Vagina (tissue), 2 donors: Measurements from ENCODE around the gene SURF4. TPM values are rescaled to one million over a fixed set of nuclear protein-coding genes. Genes with fewer than 3 reads are reported as not detected.

Experiments
- DNase-seq, 2 donors: peaks; one replicate each; pipeline ENCODE4 v3.0.0-alpha.2; 2017; ENCODE audit errors: extremely low spot score in 2 of 2
- H3K27ac ChIP-seq: fragments of 200-600 bp; sonication (generic); one replicate; pipeline ENCODE4 v1.5.1; 2019
- H3K27me3 ChIP-seq: fragments of 200-600 bp; sonication (generic); one replicate; pipeline ENCODE4 v1.5.1; 2019
- H3K36me3 ChIP-seq, 2 donors: fragments of 200-600 bp; sonication (generic); one replicate each; pipeline ENCODE4 v1.5.1; 2017 to 2019
- H3K4me1 ChIP-seq: fragments of 200-600 bp; sonication (generic); one replicate; pipeline ENCODE4 v1.5.1; 2019
- H3K4me3 ChIP-seq, 2 donors: fragments of 200-600 bp; sonication (generic); 1 replicate in 1 of 2; 2 replicates in 1 of 2; pipeline ENCODE4 v1.5.1; 2016 to 2019
- H3K9me3 ChIP-seq: fragments of 200-600 bp; sonication (generic); one replicate; pipeline ENCODE4 v1.5.1; 2019
- POLR2A ChIP-seq, 2 donors: fragments of 450-650 bp; IDR thresholded peaks; one replicate each; pipeline ENCODE4 v1.6.1; 2017; ENCODE audit warnings: antibody characterized with exemption in 2 of 2, mild to moderate bottlenecking in 2 of 2, moderate library complexity in 2 of 2
- POLR2AphosphoS5 ChIP-seq, 2 donors: sonication (generic); formaldehyde crosslinking; IDR thresholded peaks; one replicate each; pipeline ENCODE4 v1.9.0; 2017; ENCODE audit warnings: antibody characterized with exemption in 2 of 2, mild to moderate bottlenecking in 2 of 2, low read depth in 1 of 2; ENCODE audit not compliant: insufficient read depth in 1 of 2
- intact Hi-C: fragments of 100-400 bp; cut with DNase I; formaldehyde crosslinking; loops from one replicate; pipeline ENCODE4 v1.15.1; 2023
- total RNA-seq: library from RNA; depleted of rRNA; stranded (reverse); fragments of >200 nt; gene quantifications from one replicate; pipeline ENCODE4 v1.2.3, GENCODE V29; 2016
- TF ChIP-seq, protein P1 (sequence below), 3 experiments: fragments of 450-650 bp in 2 of 3; fragments of 200-600 bp in 1 of 3; sonication (generic) in 1 of 3; IDR thresholded peaks; one replicate each; pipeline ENCODE4 v1.5.1; 2017 to 2019; ENCODE audit warnings: antibody characterized with exemption in 3 of 3, mild to moderate bottlenecking in 2 of 3, moderate library complexity in 2 of 3

Gene SURF4
- total RNA-seq, 1 donor from 2014 or later: 112 TPM

DNA sequence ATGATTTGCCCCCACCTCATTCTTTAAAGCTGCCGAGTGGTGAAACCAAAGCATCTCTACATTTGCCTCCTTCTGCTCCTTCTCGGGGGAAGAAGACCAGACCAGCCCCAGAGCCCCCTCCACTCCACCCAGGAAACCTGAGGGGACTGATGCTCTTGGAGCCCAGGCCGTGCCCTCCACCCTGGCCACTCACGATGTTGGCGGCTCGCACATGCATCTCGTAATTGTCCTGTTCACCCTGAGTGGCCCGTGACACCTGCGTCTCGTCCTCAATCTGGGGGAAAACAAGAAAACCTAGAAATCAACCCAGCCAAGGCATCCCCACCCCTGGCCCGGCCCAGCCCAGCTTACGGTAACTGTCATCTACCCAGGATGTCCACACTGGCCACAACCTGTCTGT is 30.9 kb downstream of the SURF4 start:
- Histone ChIP-seq H3K4me3 (no peak overlapping the region), H3K27ac (no peak overlapping the region), H3K36me3 (peaks cover 0 to 64% of the 10 kb centered on the region in 2 donors), H3K27me3 (no peaks in the 10 kb centered on the region), H3K9me3 (no peaks in the 10 kb centered on the region), H3K4me1 (peaks cover 31% of the 10 kb centered on the region)
- TF ChIP-seq POLR2A (IDR thresholded peaks at IDR 0.05): no peak
- no peak for TF ChIP-seq POLR2AphosphoS5 (IDR thresholded peaks at IDR 0.05; ENCODE audit: insufficient read depth in 1 of 2, low read depth in 1 of 2)
- TF ChIP-seq, protein P1, sequence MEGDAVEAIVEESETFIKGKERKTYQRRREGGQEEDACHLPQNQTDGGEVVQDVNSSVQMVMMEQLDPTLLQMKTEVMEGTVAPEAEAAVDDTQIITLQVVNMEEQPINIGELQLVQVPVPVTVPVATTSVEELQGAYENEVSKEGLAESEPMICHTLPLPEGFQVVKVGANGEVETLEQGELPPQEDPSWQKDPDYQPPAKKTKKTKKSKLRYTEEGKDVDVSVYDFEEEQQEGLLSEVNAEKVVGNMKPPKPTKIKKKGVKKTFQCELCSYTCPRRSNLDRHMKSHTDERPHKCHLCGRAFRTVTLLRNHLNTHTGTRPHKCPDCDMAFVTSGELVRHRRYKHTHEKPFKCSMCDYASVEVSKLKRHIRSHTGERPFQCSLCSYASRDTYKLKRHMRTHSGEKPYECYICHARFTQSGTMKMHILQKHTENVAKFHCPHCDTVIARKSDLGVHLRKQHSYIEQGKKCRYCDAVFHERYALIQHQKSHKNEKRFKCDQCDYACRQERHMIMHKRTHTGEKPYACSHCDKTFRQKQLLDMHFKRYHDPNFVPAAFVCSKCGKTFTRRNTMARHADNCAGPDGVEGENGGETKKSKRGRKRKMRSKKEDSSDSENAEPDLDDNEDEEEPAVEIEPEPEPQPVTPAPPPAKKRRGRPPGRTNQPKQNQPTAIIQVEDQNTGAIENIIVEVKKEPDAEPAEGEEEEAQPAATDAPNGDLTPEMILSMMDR (IDR thresholded peaks at IDR 0.05): no peak
- DNase-seq: no peak
- intact Hi-C loops: no loop called here

DNA sequence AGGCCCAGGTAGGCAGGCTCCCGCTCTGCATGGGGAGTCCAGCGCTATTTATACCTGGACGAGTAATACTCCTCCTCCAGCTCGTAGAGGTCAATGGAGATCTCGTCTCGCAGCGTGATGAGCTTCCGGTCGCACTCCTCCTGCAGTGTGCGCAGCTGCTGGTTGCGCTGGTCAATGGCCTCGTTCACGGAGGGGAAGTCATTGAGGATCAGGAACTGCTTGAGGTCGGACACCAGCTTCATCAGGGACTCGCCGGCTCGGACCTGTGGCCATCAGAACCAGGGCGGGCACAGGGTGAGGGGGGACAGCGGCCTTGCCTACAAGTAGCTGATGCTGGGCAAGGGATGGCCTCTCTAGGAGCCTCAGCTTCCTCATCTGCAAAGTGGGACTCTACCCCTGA is 31.8 kb downstream of the SURF4 start:
- TF ChIP-seq, protein P1 (IDR thresholded peaks at IDR 0.05): no peak
- TF ChIP-seq POLR2A (IDR thresholded peaks at IDR 0.05): no peak
- TF ChIP-seq POLR2AphosphoS5 (IDR thresholded peaks at IDR 0.05; ENCODE audit: insufficient read depth in 1 of 2, low read depth in 1 of 2): no peak
- Histone ChIP-seq H3K27me3 (no peaks in the 10 kb centered on the region), H3K9me3 (no peaks in the 10 kb centered on the region), H3K4me1 (peaks cover 22% of the 10 kb centered on the region), H3K4me3 (no peak overlapping the region), H3K36me3 (peaks cover 0 to 60% of the 10 kb centered on the region in 2 donors), H3K27ac (no peak overlapping the region)
- intact Hi-C loops: no loop called here
- no peak for DNase-seq

DNA sequence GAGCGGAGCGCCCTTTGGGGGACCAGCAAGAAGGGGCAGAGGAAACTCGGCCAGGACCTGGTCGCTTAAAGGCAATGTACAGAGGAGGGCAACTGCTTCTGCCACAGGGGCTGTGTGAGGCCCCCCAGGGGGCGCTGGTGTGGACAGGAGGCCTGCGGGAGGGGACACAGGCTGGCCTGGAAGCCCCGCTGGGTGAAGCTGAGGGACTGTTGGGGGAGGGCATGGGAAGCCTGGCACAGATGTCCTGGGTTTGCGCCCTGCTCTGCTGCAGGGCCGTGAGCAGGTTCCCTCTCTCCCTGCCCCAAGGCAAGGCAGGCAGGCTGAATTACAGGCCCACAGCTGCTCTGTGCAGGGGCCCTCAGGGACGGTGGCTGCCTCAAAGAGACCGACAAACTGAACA is 33.3 kb downstream of the SURF4 start:
- Histone ChIP-seq H3K4me3 (no peak overlapping the region), H3K27me3 (no peaks in the 10 kb centered on the region), H3K4me1 (peaks cover 16% of the 10 kb centered on the region), H3K36me3 (peaks cover 0 to 59% of the 10 kb centered on the region in 2 donors), H3K9me3 (no peaks in the 10 kb centered on the region), H3K27ac (no peak overlapping the region)
- intact Hi-C loops: no loop called here
- TF ChIP-seq, protein P1 (IDR thresholded peaks at IDR 0.05): no peak
- TF ChIP-seq POLR2AphosphoS5 (IDR thresholded peaks at IDR 0.05; ENCODE audit: insufficient read depth in 1 of 2, low read depth in 1 of 2) (no peak), POLR2A (IDR thresholded peaks at IDR 0.05) (no peak)
- no peak for DNase-seq

DNA sequence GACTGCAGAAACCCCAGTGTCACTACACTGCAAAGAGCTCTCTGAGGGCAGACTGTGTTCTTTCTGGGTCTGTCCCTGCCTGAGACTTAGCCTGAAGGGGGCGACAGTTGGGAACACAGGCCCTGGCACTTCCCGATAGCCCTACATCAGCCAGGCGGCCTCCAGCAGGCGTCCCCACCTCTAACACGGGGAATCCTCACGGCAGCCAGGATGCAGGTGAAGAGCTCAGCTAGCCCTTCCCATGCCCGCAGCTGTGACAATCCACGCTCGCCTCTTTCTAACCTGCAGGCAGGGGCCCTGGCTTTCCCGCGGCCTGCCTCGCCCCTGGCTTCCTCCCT is 33.8 kb downstream of the SURF4 start:
- no peak for TF ChIP-seq POLR2AphosphoS5 (IDR thresholded peaks at IDR 0.05; ENCODE audit: insufficient read depth in 1 of 2, low read depth in 1 of 2)
- TF ChIP-seq, protein P1 (IDR thresholded peaks at IDR 0.05): no peak
- TF ChIP-seq POLR2A (IDR thresholded peaks at IDR 0.05): no peak
- Histone ChIP-seq H3K4me1 (peaks cover 15% of the 10 kb centered on the region), H3K4me3 (no peak overlapping the region), H3K27ac (no peak overlapping the region), H3K36me3 (peaks cover 0 to 59% of the 10 kb centered on the region in 2 donors), H3K27me3 (no peaks in the 10 kb centered on the region), H3K9me3 (no peaks in the 10 kb centered on the region)
- intact Hi-C loops: no loop called here
- no peak for DNase-seq

DNA sequence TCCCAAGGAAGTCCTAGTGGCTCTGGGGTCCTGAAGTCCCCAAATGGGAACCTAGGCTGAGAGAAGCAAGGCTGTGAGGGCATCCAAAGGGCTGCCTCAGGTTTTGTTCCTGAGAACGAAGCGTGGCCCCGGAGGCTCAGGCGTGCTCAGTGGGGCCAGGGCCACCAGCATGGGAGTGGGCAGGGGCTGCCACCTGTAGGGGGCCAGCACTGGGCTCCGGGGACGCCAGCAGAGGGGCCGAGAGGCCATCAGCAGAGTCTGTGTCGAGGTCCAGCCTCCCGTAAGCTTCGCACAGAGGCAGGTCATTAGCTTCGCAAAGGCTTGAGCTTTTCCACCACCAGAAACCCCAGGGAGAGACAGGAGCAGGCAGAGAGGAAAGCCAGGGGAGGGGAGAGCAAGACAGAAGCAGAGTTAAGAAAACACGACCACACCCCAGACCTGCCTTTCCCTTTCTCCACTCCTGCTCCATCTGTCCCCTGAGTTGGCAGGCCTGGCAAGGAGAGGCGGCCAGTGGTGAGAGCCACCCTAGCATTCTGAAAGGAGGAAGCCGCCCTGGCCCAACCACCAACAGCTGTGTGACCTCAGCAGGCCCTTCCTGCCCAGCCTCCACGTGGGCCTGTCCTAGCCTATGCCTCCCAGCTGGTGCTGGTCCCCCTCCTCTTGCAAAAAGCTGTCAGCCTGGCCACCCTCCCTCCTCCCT is 34.3 kb downstream of the SURF4 start:
- Histone ChIP-seq H3K27me3 (no peaks in the 10 kb centered on the region), H3K4me3 (no peak overlapping the region), H3K36me3 (peaks cover 0 to 59% of the 10 kb centered on the region in 2 donors), H3K9me3 (no peaks in the 10 kb centered on the region), H3K27ac (no peak overlapping the region), H3K4me1 (peaks cover 14% of the 10 kb centered on the region)
- intact Hi-C loops: no loop called here
- no peak for DNase-seq
- TF ChIP-seq, protein P1 (IDR thresholded peaks at IDR 0.05): no peak
